K562 (cell line): ENCODE data around the gene F12. TPM values are rescaled to one million over a fixed set of nuclear protein-coding genes. Genes with fewer than 3 reads are reported as not detected.

Experiments used
- CHCHD3 ChIP-seq: fragments of 250-450 bp; sonication (Bioruptor Pico); IDR thresholded peaks from 2 replicates; pipeline ENCODE4 v2.1.2; 2022; ENCODE audit warnings: mild to moderate bottlenecking
- ELF4 ChIP-seq: fragments of 450-650 bp; formaldehyde crosslinking; IDR thresholded peaks from 2 replicates; pipeline ENCODE4 v1.4.0; 2022; ENCODE audit warnings: missing genetic modification characterization
- GTF2A2 ChIP-seq: IDR thresholded peaks from 2 replicates; pipeline ENCODE4 v1.6.1; 2016; ENCODE audit warnings: mild to moderate bottlenecking, missing genetic modification characterization, missing compliant biosample characterization
- HCFC1 ChIP-seq: IDR thresholded peaks from 2 replicates; pipeline ENCODE4 v1.6.1; 2012; ENCODE audit warnings: low read depth, low read length, improper control_type of control experiment
- HDAC6 ChIP-seq: IDR thresholded peaks from 2 replicates; pipeline ENCODE4 v1.6.1; 2012; ENCODE audit warnings: low read depth, mild to moderate bottlenecking, control low read depth, inconsistent platforms, low read length, moderate library complexity
- HNRNPUL1 ChIP-seq: fragments of 200-400 bp; formaldehyde crosslinking; IDR thresholded peaks from 2 replicates; pipeline ENCODE4 v1.6.1; 2017; ENCODE audit warnings: low read length
- HOXB6 ChIP-seq: fragments of 250-450 bp; sonication (Bioruptor Pico); IDR thresholded peaks from 2 replicates; pipeline ENCODE4 v1.5.1; 2022; ENCODE audit warnings: mild to moderate bottlenecking, borderline replicate concordance
- L3MBTL2 ChIP-seq: fragments of 450-650 bp; IDR thresholded peaks from 2 replicates; pipeline ENCODE4 v1.6.1; 2016; ENCODE audit warnings: mild to moderate bottlenecking, moderate library complexity
- MIER1 ChIP-seq: fragments of 450-650 bp; IDR thresholded peaks from 2 replicates; pipeline ENCODE4 v1.6.1; 2016; ENCODE audit warnings: antibody characterized with exemption, mild to moderate bottlenecking, low read depth
- RBM39 ChIP-seq: fragments of 200-400 bp; formaldehyde crosslinking; optimal IDR thresholded peaks from 2 replicates; pipeline ENCODE3; 2018; ENCODE audit warnings: low read depth, low read length
- ZNF174 ChIP-seq: fragments of 250-450 bp; sonication (Bioruptor Pico); IDR thresholded peaks from 2 replicates; pipeline ENCODE4 v1.4.0; 2020; ENCODE audit warnings: mild to moderate bottlenecking
- ZNF175 ChIP-seq: fragments of 200-800 bp; sonication (Bioruptor generic); IDR thresholded peaks from 2 replicates; pipeline ENCODE4 v1.6.1; 2016; ENCODE audit warnings: low read depth, mild to moderate bottlenecking, missing genetic modification characterization, missing compliant biosample characterization
- ZNF77 ChIP-seq: fragments of 250-450 bp; sonication (Bioruptor Pico); IDR thresholded peaks from 2 replicates; pipeline ENCODE4 v1.5.0; 2020
- ZNF830 ChIP-seq: fragments of 250-450 bp; sonication (Bioruptor Pico); IDR thresholded peaks from 2 replicates; pipeline ENCODE4 v1.5.0; 2021; ENCODE audit warnings: mild to moderate bottlenecking
- polyA plus RNA-seq, 8 experiments: library from polyadenylated mRNA; depleted of rRNA in 4 of 8; stranded (reverse) in 5 of 8; unstranded in 3 of 8; fragments of >200 nt; fragmentation: Nextera tagmentation in 2 of 8; fragmentation: Illumina TruSeq in 1 of 8; extraction: Ambion mirVana in 2 of 8; extraction: Trizol in 1 of 8; gene quantifications; 2 replicates each; pipeline versions ENCODE4 v1.2.1 to v1.2.3, GENCODE V29; 2011 to 2014; ENCODE audit warnings: inconsistent platforms in 1 of 8, missing spikeins in 1 of 8
- total RNA-seq, 7 experiments: library from RNA; depleted of rRNA in 6 of 7; stranded (reverse); fragments of >200 nt in 6 of 7; fragmentation: Illumina TruSeq in 2 of 7; extraction: Trizol in 2 of 7; gene quantifications; 2 replicates each; pipeline versions ENCODE4 v1.2.1 to v1.2.3, GENCODE V29; 2011 to 2021; ENCODE audit warnings: low replicate concordance in 1 of 7
- TF ChIP-seq, protein P1 (sequence below): sonication (generic); formaldehyde crosslinking; IDR thresholded peaks from 2 replicates; pipeline ENCODE4 v1.8.1; 2023; ENCODE audit warnings: mild to moderate bottlenecking, missing genetic modification reagents
- TF ChIP-seq, protein P2 (sequence below), 2 experiments: fragments of 250-450 bp in 1 of 2; fragments of 450-650 bp in 1 of 2; sonication (Bioruptor Pico) in 1 of 2; IDR thresholded peaks; 2 replicates each; pipeline versions ENCODE4 v1.6.1 to v1.8.0; 2016 to 2021; ENCODE audit warnings: mild to moderate bottlenecking in 2 of 2, moderate library complexity in 2 of 2, missing compliant biosample characterization in 1 of 2, missing genetic modification characterization in 1 of 2
- TF ChIP-seq, protein P3 (sequence below): fragments of 450-650 bp; formaldehyde crosslinking; IDR thresholded peaks from 2 replicates; pipeline ENCODE4 v1.4.0; 2022; ENCODE audit warnings: missing genetic modification characterization
- TF ChIP-seq, protein P4 (sequence below): sonication (generic); formaldehyde crosslinking; IDR thresholded peaks from 2 replicates; pipeline ENCODE4 v1.8.0; 2022; ENCODE audit warnings: missing genetic modification reagents, mild to moderate bottlenecking, moderate library complexity, borderline replicate concordance
- TF ChIP-seq, protein P5 (sequence below): sonication (generic); formaldehyde crosslinking; IDR thresholded peaks from 2 replicates; pipeline ENCODE4 v1.4.0; 2020; ENCODE audit warnings: mild to moderate bottlenecking, missing genetic modification reagents
- TF ChIP-seq, protein P6 (sequence below): sonication (generic); formaldehyde crosslinking; IDR thresholded peaks from 2 replicates; pipeline ENCODE4 v1.8.1; 2023; ENCODE audit warnings: mild to moderate bottlenecking, missing genetic modification reagents, moderate library complexity

The F12 gene
- total and polyA plus RNA-seq, 9 of the 15 experiments (the other 6 are each of a cell fraction or from before 2014, with no cell fraction given), result 0.59 to 18.3 (median 3.6) TPM

DNA sequence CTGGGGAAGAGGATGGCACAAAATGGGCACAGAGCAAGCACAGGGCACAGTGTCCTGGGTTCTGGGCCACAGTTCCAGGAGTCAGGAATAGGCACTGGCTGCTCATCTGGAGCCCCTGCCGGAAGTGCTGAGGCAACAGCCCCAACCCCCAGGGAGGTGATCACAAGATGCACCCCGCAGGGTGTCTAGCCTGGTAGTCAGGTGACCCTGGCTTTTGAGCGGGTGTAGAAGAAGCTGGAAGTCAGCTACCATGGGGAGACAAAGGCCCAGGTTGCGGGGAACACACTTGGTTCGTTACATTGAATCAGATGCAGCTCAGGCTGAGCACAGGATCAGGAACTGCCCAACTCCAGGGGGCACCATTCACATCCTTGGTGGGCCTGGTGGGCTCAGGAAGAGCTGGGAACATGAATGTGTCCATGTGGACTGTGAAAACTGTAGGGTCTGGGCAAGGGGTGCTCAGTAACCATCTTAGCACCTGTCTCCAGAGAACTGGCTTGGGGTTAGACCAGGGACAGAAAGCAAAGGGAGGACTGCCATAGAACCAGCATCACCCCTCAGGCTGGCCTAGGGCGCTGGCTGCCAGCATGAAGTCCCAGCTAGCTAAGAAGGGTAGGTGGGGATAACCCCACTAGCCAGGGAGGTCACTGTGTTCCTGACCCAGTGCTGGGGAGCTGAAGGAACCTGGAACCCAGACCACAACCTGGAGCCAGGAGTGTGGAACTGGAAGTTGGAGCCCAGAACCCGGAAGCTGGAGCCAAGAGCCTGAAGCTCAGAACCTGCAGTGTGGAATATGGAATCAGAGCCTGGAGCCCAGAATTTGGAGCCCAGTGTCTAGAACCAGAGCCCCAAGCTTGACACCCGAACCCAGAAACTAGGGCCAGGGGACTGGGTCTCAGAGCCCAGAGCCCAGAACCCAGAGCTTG is 31.2 kb downstream of the F12 start (continued):
- TF ChIP-seq, protein P1, sequence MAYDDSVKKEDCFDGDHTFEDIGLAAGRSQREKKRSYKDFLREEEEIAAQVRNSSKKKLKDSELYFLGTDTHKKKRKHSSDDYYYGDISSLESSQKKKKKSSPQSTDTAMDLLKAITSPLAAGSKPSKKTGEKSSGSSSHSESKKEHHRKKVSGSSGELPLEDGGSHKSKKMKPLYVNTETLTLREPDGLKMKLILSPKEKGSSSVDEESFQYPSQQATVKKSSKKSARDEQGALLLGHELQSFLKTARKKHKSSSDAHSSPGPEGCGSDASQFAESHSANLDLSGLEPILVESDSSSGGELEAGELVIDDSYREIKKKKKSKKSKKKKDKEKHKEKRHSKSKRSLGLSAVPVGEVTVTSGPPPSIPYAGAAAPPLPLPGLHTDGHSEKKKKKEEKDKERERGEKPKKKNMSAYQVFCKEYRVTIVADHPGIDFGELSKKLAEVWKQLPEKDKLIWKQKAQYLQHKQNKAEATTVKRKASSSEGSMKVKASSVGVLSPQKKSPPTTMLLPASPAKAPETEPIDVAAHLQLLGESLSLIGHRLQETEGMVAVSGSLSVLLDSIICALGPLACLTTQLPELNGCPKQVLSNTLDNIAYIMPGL (CRISPR knock-in tag), result no peak
- TF ChIP-seq ZNF830 (CRISPR knock-in tag), result no peak
- no peak for TF ChIP-seq GTF2A2 (tag)
- no peak for TF ChIP-seq CHCHD3 (CRISPR knock-in tag)
- TF ChIP-seq MIER1, result no peak
- TF ChIP-seq, protein P2, sequence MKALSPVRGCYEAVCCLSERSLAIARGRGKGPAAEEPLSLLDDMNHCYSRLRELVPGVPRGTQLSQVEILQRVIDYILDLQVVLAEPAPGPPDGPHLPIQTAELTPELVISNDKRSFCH (CRISPR knock-in tag; IDR thresholded peaks at IDR 0.05), result no peak
- TF ChIP-seq, protein P2 (tag; IDR thresholded peaks at IDR 0.05), result no peak
- no peak for TF ChIP-seq ZNF175 (CRISPR knock-in tag)
- no peak for TF ChIP-seq HDAC6
- TF ChIP-seq ZNF174 (CRISPR knock-in tag), result no peak
- TF ChIP-seq, protein P3, sequence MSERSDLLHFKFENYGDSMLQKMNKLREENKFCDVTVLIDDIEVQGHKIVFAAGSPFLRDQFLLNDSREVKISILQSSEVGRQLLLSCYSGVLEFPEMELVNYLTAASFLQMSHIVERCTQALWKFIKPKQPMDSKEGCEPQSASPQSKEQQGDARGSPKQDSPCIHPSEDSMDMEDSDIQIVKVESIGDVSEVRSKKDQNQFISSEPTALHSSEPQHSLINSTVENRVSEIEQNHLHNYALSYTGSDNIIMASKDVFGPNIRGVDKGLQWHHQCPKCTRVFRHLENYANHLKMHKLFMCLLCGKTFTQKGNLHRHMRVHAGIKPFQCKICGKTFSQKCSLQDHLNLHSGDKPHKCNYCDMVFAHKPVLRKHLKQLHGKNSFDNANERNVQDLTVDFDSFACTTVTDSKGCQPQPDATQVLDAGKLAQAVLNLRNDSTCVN, result no peak
- TF ChIP-seq, protein P4, sequence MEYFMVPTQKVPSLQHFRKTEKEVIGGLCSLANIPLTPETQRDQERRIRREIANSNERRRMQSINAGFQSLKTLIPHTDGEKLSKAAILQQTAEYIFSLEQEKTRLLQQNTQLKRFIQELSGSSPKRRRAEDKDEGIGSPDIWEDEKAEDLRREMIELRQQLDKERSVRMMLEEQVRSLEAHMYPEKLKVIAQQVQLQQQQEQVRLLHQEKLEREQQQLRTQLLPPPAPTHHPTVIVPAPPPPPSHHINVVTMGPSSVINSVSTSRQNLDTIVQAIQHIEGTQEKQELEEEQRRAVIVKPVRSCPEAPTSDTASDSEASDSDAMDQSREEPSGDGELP (CRISPR knock-in tag), result no peak
- TF ChIP-seq HNRNPUL1, result no peak
- TF ChIP-seq, protein P5, sequence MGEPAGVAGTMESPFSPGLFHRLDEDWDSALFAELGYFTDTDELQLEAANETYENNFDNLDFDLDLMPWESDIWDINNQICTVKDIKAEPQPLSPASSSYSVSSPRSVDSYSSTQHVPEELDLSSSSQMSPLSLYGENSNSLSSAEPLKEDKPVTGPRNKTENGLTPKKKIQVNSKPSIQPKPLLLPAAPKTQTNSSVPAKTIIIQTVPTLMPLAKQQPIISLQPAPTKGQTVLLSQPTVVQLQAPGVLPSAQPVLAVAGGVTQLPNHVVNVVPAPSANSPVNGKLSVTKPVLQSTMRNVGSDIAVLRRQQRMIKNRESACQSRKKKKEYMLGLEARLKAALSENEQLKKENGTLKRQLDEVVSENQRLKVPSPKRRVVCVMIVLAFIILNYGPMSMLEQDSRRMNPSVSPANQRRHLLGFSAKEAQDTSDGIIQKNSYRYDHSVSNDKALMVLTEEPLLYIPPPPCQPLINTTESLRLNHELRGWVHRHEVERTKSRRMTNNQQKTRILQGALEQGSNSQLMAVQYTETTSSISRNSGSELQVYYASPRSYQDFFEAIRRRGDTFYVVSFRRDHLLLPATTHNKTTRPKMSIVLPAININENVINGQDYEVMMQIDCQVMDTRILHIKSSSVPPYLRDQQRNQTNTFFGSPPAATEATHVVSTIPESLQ (CRISPR knock-in tag), result no peak
- no peak for TF ChIP-seq RBM39
- no peak for TF ChIP-seq ELF4 (CRISPR knock-in tag)
- no peak for TF ChIP-seq HOXB6 (CRISPR knock-in tag)
- no peak for TF ChIP-seq L3MBTL2
- TF ChIP-seq HCFC1, result no peak
- TF ChIP-seq, protein P6, sequence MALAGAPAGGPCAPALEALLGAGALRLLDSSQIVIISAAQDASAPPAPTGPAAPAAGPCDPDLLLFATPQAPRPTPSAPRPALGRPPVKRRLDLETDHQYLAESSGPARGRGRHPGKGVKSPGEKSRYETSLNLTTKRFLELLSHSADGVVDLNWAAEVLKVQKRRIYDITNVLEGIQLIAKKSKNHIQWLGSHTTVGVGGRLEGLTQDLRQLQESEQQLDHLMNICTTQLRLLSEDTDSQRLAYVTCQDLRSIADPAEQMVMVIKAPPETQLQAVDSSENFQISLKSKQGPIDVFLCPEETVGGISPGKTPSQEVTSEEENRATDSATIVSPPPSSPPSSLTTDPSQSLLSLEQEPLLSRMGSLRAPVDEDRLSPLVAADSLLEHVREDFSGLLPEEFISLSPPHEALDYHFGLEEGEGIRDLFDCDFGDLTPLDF (CRISPR knock-in tag), result no peak
- TF ChIP-seq ZNF77, result no peak
